Kasumi-1 (cell line): ENCODE results near the gene LRRC36.

Source experiments
- DNase-seq, 2 experiments: peaks; one replicate each; lab custom pipeline; 2025; lab: John Stamatoyannopoulos, UW

The LRRC36 gene

GRCh38 chr16:67294171-67294757, 32.4 kb upstream of the LRRC36 start:
- no peak for DNase-seq

- DNase-seq = no peak
Observed at GRCh38 chr16:67294938-67295361, 31.7 kb upstream of the LRRC36 start.

- no peak for DNase-seq
Observed at GRCh38 chr16:67296420-67296819, 30.2 kb upstream of the LRRC36 start.

- DNase-seq = no peak
Observed at GRCh38 chr16:67298277-67298676, 28.3 kb upstream of the LRRC36 start.

GRCh38 chr16:67299269-67299668, 27.3 kb upstream of the LRRC36 start:
- no peak for DNase-seq

GRCh38 chr16:67301080-67301782, 25.4 kb upstream of the LRRC36 start:
- no peak for DNase-seq

GRCh38 chr16:67302076-67302475, 24.5 kb upstream of the LRRC36 start:
- DNase-seq = no peak

DNA sequence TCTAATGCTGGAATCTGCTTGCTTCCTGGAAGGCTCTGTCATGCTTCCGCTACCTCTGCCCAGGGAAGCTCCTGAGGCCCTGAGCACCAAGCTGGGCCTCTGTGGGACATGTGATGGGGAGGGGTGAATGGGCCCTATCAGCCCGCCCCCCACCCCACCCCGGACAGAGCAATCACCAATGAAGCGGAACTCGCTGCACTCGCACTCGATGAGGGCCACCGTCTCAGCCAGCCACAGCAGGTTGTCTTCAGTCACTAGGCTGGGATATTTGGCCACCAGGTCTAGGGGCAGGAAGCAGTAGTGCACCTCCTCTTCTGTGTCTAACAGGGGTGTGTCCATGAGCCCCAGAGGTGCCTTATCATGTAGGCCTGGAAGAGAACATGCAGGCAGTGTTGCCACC, 23.6 kb upstream of the LRRC36 start:
- DNase-seq = no peak

DNA sequence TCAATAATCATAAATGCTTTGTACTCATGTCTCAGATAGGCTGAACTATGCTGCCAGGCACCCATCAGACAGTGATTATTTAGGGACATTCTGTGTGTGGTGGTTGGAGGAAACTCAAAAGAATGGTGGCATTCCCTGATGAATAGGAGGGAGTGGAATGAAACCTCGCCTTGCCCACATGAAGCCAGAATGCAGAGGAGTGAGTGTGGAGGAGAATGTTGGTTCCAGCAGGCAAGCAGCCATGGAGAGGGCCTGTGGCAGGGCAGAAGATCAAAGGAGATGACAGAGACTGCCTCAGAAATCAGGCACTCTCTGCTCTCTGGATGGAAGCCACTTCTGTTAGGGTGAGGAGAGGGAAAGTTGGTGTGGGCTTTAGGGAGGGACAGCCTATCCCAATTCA, 22.6 kb upstream of the LRRC36 start:
- DNase-seq = no peak

- no peak for DNase-seq
Observed at GRCh38 chr16:67305216-67306071, 21.2 kb upstream of the LRRC36 start.

- no peak for DNase-seq
Observed at GRCh38 chr16:67310561-67310960, 16.1 kb upstream of the LRRC36 start.

- no peak for DNase-seq
Observed at GRCh38 chr16:67311607-67312488, 14.8 kb upstream of the LRRC36 start.

DNA sequence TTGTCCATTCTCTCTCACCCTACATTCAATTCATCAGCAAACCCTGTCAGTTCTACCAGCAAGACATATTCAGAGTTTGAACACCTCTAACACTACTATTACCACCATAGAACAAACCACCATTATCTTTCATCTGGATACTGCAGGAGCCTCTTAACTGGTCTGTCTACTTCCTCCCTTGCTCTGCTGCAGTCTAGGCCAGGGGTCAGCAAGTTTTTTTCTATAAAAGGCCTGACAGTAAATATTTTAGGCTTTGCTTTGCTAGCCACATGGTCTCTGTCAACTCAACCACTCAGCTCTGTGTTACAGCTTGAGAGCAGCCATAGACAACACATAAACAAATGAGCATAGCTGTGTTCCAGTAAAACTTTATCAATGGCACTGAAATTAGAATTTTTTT, 13.9 kb upstream of the LRRC36 start:
- DNase-seq = no peak

GRCh38 chr16:67317853-67318252, 8.8 kb upstream of the LRRC36 start:
- no peak for DNase-seq

DNA sequence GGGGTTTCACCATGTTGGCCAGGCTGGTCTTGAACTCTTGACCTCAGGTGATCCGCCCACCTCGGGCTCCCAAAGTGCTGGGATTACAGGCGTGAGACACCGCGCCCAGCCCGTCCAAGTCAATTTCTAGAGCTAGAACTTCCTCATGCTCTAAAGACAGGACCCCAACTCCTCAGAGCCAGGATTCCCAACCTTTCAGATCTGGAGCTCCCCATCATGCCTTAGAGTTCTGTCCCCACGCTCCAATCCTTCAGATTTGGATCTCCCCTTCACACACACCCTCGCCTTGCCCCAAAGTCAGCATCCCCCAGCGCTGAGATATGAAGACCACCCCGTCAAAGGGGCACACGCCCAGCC, 522 bp upstream of the LRRC36 start:
- DNase-seq = no peak

DNA sequence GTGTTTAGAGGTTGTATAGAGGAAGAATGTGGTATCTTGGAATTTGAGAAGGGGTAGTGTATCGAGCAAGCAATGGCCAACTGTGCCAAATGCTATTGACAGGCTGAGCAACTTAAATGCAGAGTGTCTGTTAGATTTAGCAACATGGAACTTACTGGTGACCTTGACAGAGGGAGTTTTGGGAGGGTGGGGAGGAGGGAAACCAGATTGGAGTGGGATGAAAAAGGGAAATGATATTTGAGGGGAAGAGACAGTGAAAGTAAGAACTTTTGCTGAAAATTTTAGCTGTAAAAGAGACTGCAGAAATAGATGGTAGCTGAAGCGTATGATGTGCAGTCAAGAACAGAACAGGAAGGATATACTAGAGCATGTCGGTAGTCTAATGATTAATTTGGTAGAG, 1.1 kb downstream of the LRRC36 start:
- DNase-seq = no peak

DNA sequence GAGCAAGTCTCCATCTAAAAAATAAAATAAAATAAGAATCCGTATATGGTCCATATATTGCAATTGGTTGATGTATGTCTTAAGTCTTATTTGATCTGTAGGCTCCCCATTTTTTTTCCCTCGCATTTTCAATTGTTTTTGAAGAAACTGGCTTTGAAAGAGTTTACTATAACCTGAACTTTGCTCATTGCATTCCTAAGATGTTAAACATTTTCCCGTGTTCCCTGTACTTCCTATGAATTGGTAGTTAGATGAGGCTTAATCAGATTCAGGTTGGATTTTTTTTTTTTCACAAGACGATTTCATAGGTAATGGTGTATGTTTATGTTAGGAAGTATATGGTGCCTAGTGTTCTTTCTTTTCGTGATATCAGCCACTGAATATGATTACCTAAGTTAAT, 3.3 kb downstream of the LRRC36 start:
- no peak for DNase-seq

DNA sequence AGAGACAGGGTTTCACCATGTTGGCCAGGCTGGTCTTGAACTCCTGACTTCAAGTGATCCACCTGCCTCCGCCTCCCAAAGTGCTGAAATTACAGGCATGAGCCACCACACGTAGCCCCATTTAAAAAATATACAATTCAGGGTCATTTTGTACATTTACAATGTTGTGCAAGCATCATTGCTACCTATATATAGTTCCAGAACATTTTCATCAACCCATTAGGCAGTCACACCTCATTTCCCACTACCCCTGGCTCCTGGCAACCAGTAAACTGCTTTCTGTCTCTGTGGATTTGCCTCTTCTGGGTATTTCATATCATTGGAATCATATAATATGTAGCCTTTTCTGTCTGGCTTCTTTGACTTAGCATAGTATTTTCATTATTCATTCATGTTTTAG, 6.7 kb downstream of the LRRC36 start:
- DNase-seq = no peak

DNA sequence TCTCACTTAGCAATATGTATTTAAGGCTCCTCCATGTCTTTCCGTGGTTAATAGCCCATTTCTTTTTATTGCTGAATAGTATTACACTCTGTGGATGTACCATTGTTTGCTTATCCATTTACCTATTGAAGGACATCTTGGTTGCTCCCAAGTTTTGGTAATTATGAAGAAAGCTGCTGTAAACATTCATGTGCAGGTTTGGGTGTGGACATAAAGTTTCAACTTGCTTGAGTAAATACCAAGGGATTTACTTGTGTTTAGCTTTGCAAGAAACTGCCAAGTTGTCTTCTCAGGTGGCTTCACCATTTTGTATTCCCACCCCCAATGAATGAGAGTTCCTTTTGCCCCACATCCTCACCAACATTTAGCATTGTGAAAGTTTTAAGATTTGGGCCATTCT, 9.5 kb downstream of the LRRC36 start:
- DNase-seq = no peak

DNA sequence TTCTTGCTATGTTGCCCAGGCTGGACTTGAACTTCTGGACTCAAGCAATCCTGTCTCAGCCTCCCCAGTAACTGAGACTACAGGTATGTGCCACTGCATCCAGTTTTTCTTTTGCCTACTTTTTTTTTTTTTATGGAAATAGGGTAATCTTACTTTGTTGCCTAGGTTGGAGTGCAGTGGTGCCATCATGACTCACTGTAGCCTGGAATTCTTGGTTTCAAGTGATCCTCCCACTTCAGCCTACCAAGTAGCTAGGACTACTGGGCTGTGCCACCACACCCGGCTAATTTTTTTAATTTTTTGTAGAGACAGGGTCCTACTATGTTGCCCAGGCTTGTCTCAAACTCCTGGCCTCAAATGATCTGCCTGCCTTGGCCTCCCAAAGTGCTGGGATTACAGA, 10.0 kb downstream of the LRRC36 start:
- no peak for DNase-seq

GRCh38 chr16:67339453-67339852, 12.8 kb downstream of the LRRC36 start:
- peak; percentile 12 to 32 for DNase-seq

DNA sequence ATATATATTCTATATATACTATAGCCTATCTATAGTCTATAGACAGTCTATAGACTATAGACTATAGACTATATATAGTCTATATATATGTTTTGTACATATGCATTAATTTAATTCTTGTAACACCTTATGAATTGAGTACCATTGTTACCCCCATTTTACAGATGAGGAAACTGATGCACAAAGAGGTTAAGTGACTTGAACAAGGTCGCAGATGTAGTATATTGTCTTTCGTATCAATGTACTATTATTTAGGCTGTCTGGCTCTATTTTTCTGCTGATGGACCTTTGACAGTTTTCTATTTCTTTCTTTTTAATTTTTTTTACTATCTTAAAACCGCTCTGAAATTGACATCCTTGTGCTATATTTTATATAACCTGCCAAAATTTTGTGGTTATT, 14.6 kb downstream of the LRRC36 start:
- no peak for DNase-seq
